Measurements from ENCODE around the gene ZNF253. TPM values are rescaled to one million over a fixed set of nuclear protein-coding genes. Genes with fewer than 3 reads are reported as not detected.

ZNF253 gene
- total RNA-seq, 1 experiment from 2014 or later = not detected

- no peak for TF ChIP-seq REST (IDR thresholded peaks at IDR 0.05; ENCODE audit: low read depth)
- no peak for TF ChIP-seq EZH2 (IDR thresholded peaks at IDR 0.05)
- TF ChIP-seq TCF7L2 (IDR thresholded peaks at IDR 0.05; ENCODE audit: borderline replicate concordance, extremely low read depth, insufficient read depth, insufficient read length) = no peak
Observed at GRCh38 chr19:19937403-19937802, 71.7 kb downstream of the ZNF253 start (continued).

- no TSS peak for BruUV-seq (replicated peaks)
Observed at GRCh38 chr19:19938449-19938848, 72.8 kb downstream of the ZNF253 start.

More at GRCh38 chr19:19938449-19938848, 72.8 kb downstream of the ZNF253 start:
- POLR2A ChIA-PET = no interaction called here
- Histone ChIP-seq H2AFZ (ENCODE audit: low read depth, low read length, poor library complexity, severe bottlenecking) (no peak overlapping the region), H3K36me3 (ENCODE audit: control insufficient read depth in 1 of 2, insufficient read depth in 2 of 2, low read length in 2 of 2) (no peaks in the 10 kb centered on the region), H3K9ac (ENCODE audit: low read length) (no peak overlapping the region), H3K4me2 (ENCODE audit: low read length) (no peak overlapping the region), H3K27me3 (ENCODE audit: insufficient read depth, low read length) (no peaks in the 10 kb centered on the region), H3K4me3 (replicated peaks in 1 of 2; ENCODE audit: low read depth in 1 of 2, low read length in 2 of 2) (no peak overlapping the region), H3K27ac (ENCODE audit: low read depth, low read length) (no peak overlapping the region), H3K4me1 (ENCODE audit: control insufficient read depth in 1 of 2, insufficient read depth in 2 of 2, low read length in 2 of 2) (no peaks in the 10 kb centered on the region), H3K9me2 (ENCODE audit: insufficient read depth) (no peaks in the 10 kb centered on the region), H3K9me3 (ENCODE audit: control insufficient read depth in 1 of 2, insufficient read depth in 1 of 2, low read depth in 1 of 2, low read length in 2 of 2) (peaks cover 0 to 14% of the 10 kb centered on the region in 2 experiments; a peak in 2 of 4 replicates), H4K20me1 (ENCODE audit: insufficient read depth) (no peaks in the 10 kb centered on the region), H3K79me2 (ENCODE audit: insufficient read depth, low read length) (no peaks in the 10 kb centered on the region)
- RAD21 ChIA-PET (ENCODE audit: low non-redundant PET in 1 of 2, low total read pairs in 2 of 2, uncharacterized antibody in 2 of 2, unreplicated experiment in 2 of 2) = no interaction called here
- ATAC-seq (no peak), DNase-seq (ENCODE audit: low read depth, low spot score) (no peak)
- CTCF ChIA-PET = no interaction called here
- TF ChIP-seq JUND (IDR thresholded peaks at IDR 0.05) = no peak
- no peak for TF ChIP-seq POLR2AphosphoS5 (IDR thresholded peaks at IDR 0.05; ENCODE audit: low read depth, low read length)
- no peak for TF ChIP-seq CBX3 (IDR thresholded peaks at IDR 0.05; ENCODE audit: low read depth)
- no peak for TF ChIP-seq EZH2phosphoT487 (IDR thresholded peaks at IDR 0.05; ENCODE audit: borderline replicate concordance)
- no peak for TF ChIP-seq SP1 (IDR thresholded peaks at IDR 0.05; ENCODE audit: low read depth)
- no peak for TF ChIP-seq SRF (IDR thresholded peaks at IDR 0.05; ENCODE audit: low read depth)
- no peak for TF ChIP-seq MAX (IDR thresholded peaks at IDR 0.05)
- no peak for TF ChIP-seq POLR2A (IDR thresholded peaks at IDR 0.05; ENCODE audit: borderline replicate concordance, extremely low read depth, insufficient read depth, insufficient read length)
- no peak for TF ChIP-seq ZNF274 (IDR thresholded peaks at IDR 0.05; ENCODE audit: low read depth, low read length)
- no peak for TF ChIP-seq REST (IDR thresholded peaks at IDR 0.05; ENCODE audit: low read depth)
- no peak for TF ChIP-seq ELF1 (IDR thresholded peaks at IDR 0.05; ENCODE audit: borderline replicate concordance, low read depth)
- no peak for TF ChIP-seq ZFX (IDR thresholded peaks at IDR 0.05)
- TF ChIP-seq CEBPB (IDR thresholded peaks at IDR 0.05; ENCODE audit: low read depth) = no peak
- TF ChIP-seq EGR1 (IDR thresholded peaks at IDR 0.05; ENCODE audit: low read depth) = no peak
- no peak for TF ChIP-seq EZH2 (IDR thresholded peaks at IDR 0.05)
- no peak for TF ChIP-seq RAD21 (IDR thresholded peaks at IDR 0.05; ENCODE audit: low read depth)
- no peak for TF ChIP-seq SIN3A (IDR thresholded peaks at IDR 0.05; ENCODE audit: low read depth)
- intact Hi-C loops (cut with micrococcal nuclease) = no loop called here

Data from HCT116 (cell line).